ENCODE data around the gene TMEM54.

TMEM54 gene

GRCh38 chr1:32890516-32891240, 10.5 kb downstream of the TMEM54 start:
- Histone ChIP-seq H3K9me3 (replicated peaks in 1 of 11) (no peaks in the 10 kb centered on the region), H3K27ac (no peak overlapping the region), H3K4me2 (no peak overlapping the region), H3K27me3 (peaks cover 42 to 58% (median 49%) of the 10 kb centered on the region in 11 experiments), H3K4me1 (peaks cover 0 to 19% (median 8%) of the 10 kb centered on the region in 10 experiments; a peak in 10 of 20 replicates), H3K4me3 (no peak overlapping the region), H3K9ac (no peak overlapping the region), H3K36me3 (peaks cover 0 to 1% (median 0%) of the 10 kb centered on the region in 11 experiments; a peak in 3 of 22 replicates), H4K20me1 (peaks cover 0 to 31% (median 0%) of the 10 kb centered on the region in 11 experiments; a peak in 4 of 22 replicates)
- no peak for TF ChIP-seq Cebpa-rat (IDR thresholded peaks at IDR 0.05)

- Histone ChIP-seq H3K4me2 (no peak overlapping the region), H3K9me3 (replicated peaks in 1 of 11) (no peaks in the 10 kb centered on the region), H3K4me3 (no peak overlapping the region), H3K9ac (no peak overlapping the region), H3K4me1 (peaks cover 0 to 19% (median 8%) of the 10 kb centered on the region in 10 experiments; a peak in 10 of 20 replicates), H3K36me3 (no peaks in the 10 kb centered on the region), H3K27me3 (peaks cover 45 to 62% (median 56%) of the 10 kb centered on the region in 11 experiments), H3K27ac (no peak overlapping the region), H4K20me1 (peaks cover 0 to 24% (median 0%) of the 10 kb centered on the region in 11 experiments; a peak in 4 of 22 replicates)
- TF ChIP-seq Cebpa-rat (IDR thresholded peaks at IDR 0.05) = no peak
Observed at GRCh38 chr1:32889731-32890278, 11.4 kb downstream of the TMEM54 start.

- H3K9ac ChIP-seq = no peak overlapping the region
- H4K20me1 ChIP-seq = peaks cover 0 to 24% (median 0%) of the 10 kb centered on the region in 11 experiments; a peak in 4 of 22 replicates
- no peak overlapping the region for H3K27ac ChIP-seq
- H3K27me3 ChIP-seq = peaks cover 38 to 55% (median 47%) of the 10 kb centered on the region in 11 experiments
- H3K36me3 ChIP-seq = no peaks in the 10 kb centered on the region
- peaks cover 0 to 15% (median 7%) of the 10 kb centered on the region in 10 experiments; a peak in 10 of 20 replicates for H3K4me1 ChIP-seq
- TF ChIP-seq Cebpa-rat (IDR thresholded peaks at IDR 0.05) = no peak
- no peak overlapping the region for H3K4me2 ChIP-seq
- H3K9me3 ChIP-seq (replicated peaks in 1 of 11) = no peaks in the 10 kb centered on the region
- no peak overlapping the region for H3K4me3 ChIP-seq
Observed at GRCh38 chr1:32888677-32889420, 12.3 kb downstream of the TMEM54 start.

- no peaks in the 10 kb centered on the region for H3K9me3 ChIP-seq (replicated peaks in 1 of 11)
- peaks cover 0 to 24% (median 0%) of the 10 kb centered on the region in 11 experiments; a peak in 4 of 22 replicates for H4K20me1 ChIP-seq
- TF ChIP-seq Cebpa-rat (IDR thresholded peaks at IDR 0.05) = no peak
- peaks cover 31 to 48% (median 41%) of the 10 kb centered on the region in 11 experiments for H3K27me3 ChIP-seq
- no peak overlapping the region for H3K4me2 ChIP-seq
- no peak overlapping the region for H3K4me3 ChIP-seq
- peaks cover 0 to 9% (median 5%) of the 10 kb centered on the region in 10 experiments; a peak in 8 of 20 replicates for H3K4me1 ChIP-seq
- no peaks in the 10 kb centered on the region for H3K36me3 ChIP-seq
- no peak overlapping the region for H3K27ac ChIP-seq
- no peak overlapping the region for H3K9ac ChIP-seq
Observed at GRCh38 chr1:32888134-32888533, 13.1 kb downstream of the TMEM54 start.

GRCh38 chr1:32887623-32888022, 13.6 kb downstream of the TMEM54 start:
- H3K4me1 ChIP-seq = peaks cover 0 to 4% (median 2%) of the 10 kb centered on the region in 10 experiments; a peak in 6 of 20 replicates
- no peak overlapping the region for H3K9ac ChIP-seq
- no peak for TF ChIP-seq Cebpa-rat (IDR thresholded peaks at IDR 0.05)
- no peaks in the 10 kb centered on the region for H3K9me3 ChIP-seq (replicated peaks in 1 of 11)
- peaks cover 26 to 43% (median 36%) of the 10 kb centered on the region in 11 experiments for H3K27me3 ChIP-seq
- no peak overlapping the region for H3K4me2 ChIP-seq
- H3K4me3 ChIP-seq = no peak overlapping the region
- H4K20me1 ChIP-seq = peaks cover 0 to 24% (median 0%) of the 10 kb centered on the region in 11 experiments; a peak in 4 of 22 replicates
- no peaks in the 10 kb centered on the region for H3K36me3 ChIP-seq
- H3K27ac ChIP-seq = no peak overlapping the region

GRCh38 chr1:32886828-32887414, 14.3 kb downstream of the TMEM54 start:
- H3K27me3 ChIP-seq = peaks cover 22 to 36% (median 29%) of the 10 kb centered on the region in 11 experiments

GRCh38 chr1:32886004-32886827, 15.0 kb downstream of the TMEM54 start, which contains the start of gene HPCA:
HPCA (plus strand) TSS chr1:32886491; CDS start chr1:32888899, 2,408 bp downstream.
- Histone ChIP-seq H3K27ac (no peak within 1 kb of the TSS), H3K9ac (no peak within 1 kb of the TSS), H4K20me1 (peaks cover 0 to 23% (median 0%) of the 10 kb centered on the region in 11 experiments; a peak in 4 of 22 replicates), H3K4me2 (no peak within 1 kb of the TSS), H3K27me3 (peaks cover 22 to 31% (median 27%) of the 10 kb centered on the region in 11 experiments), H3K4me1 (peaks cover 0 to 7% (median 0%) of the 10 kb centered on the region in 10 experiments; a peak in 3 of 20 replicates), H3K4me3 (no peak within 1 kb of the TSS), H3K9me3 (replicated peaks in 1 of 11) (no peaks in the 10 kb centered on the region), H3K36me3 (no peaks in the 10 kb centered on the region)
- no peak for TF ChIP-seq Cebpa-rat (IDR thresholded peaks at IDR 0.05)

More at GRCh38 chr1:32886828-32887414, 14.3 kb downstream of the TMEM54 start:
- H3K27ac ChIP-seq = no peak overlapping the region
- no peak overlapping the region for H3K9ac ChIP-seq
- peaks cover 0 to 24% (median 0%) of the 10 kb centered on the region in 11 experiments; a peak in 4 of 22 replicates for H4K20me1 ChIP-seq
- H3K36me3 ChIP-seq = no peaks in the 10 kb centered on the region
- no peak overlapping the region for H3K4me3 ChIP-seq
- H3K9me3 ChIP-seq (replicated peaks in 1 of 11) = no peaks in the 10 kb centered on the region
- H3K4me1 ChIP-seq = peaks cover 0 to 5% (median 0%) of the 10 kb centered on the region in 10 experiments; a peak in 3 of 20 replicates
- no peak overlapping the region for H3K4me2 ChIP-seq
- no peak for TF ChIP-seq Cebpa-rat (IDR thresholded peaks at IDR 0.05)

GRCh38 chr1:32885676-32886003, 15.5 kb downstream of the TMEM54 start:
- H3K4me1 ChIP-seq = peaks cover 0 to 7% (median 0%) of the 10 kb centered on the region in 10 experiments; a peak in 3 of 20 replicates
- H3K27me3 ChIP-seq = peaks cover 22 to 31% (median 27%) of the 10 kb centered on the region in 11 experiments
- H3K9ac ChIP-seq = no peak overlapping the region
- no peak overlapping the region for H3K27ac ChIP-seq
- no peak overlapping the region for H3K4me3 ChIP-seq
- peaks cover 0 to 18% (median 0%) of the 10 kb centered on the region in 11 experiments; a peak in 3 of 22 replicates for H4K20me1 ChIP-seq
- H3K36me3 ChIP-seq = no peaks in the 10 kb centered on the region
- no peak for TF ChIP-seq Cebpa-rat (IDR thresholded peaks at IDR 0.05)
- H3K4me2 ChIP-seq = no peak overlapping the region
- H3K9me3 ChIP-seq (replicated peaks in 1 of 11) = no peaks in the 10 kb centered on the region

Measured in BLaER1 treated with 17β-estradiol and CSF1 and Interleukin-3, amounts not matched to agents 10 nM and 100 nM (cell line).